ENCODE data around the gene PIEZO1. TPM values are rescaled to one million over a fixed set of nuclear protein-coding genes. Genes with fewer than 3 reads are reported as not detected.
A peak's percentile ranks its signal among the peaks of the same experiment; 100 is the strongest.

Gene PIEZO1
- total RNA-seq, 1 experiment from 2014 or later: 71.1 TPM

- Histone ChIP-seq H3T11ph (ENCODE audit: low read length) (no peak overlapping the region), H2BK12ac (ENCODE audit: insufficient read length, low read depth, low read length) (no peak overlapping the region), H4K8ac (replicated peaks; ENCODE audit: insufficient read length, low read depth, low read length) (no peak overlapping the region), H3K4me2 (ENCODE audit: insufficient read depth, insufficient read length, low read length) (no peak overlapping the region), H4K91ac (ENCODE audit: insufficient read length, low read depth, low read length) (no peak overlapping the region), H2BK120ac (ENCODE audit: low read depth, low read length, poor library complexity, severe bottlenecking) (no peak overlapping the region), H2BK15ac (ENCODE audit: low read depth, low read length) (no peak overlapping the region), H4K5ac (ENCODE audit: insufficient read length, low read depth, low read length) (no peak overlapping the region), H3K56ac (ENCODE audit: insufficient read length, low read depth, low read length) (no peak overlapping the region), H3K23ac (ENCODE audit: insufficient read length, low read depth, low read length) (no peak overlapping the region), H3K9me3 (ENCODE audit: control insufficient read depth, low read depth, low read length) (no peaks in the 10 kb centered on the region), H3K4ac (ENCODE audit: low read depth, low read length) (no peak overlapping the region), H3K14ac (ENCODE audit: insufficient read depth, low read length) (no peak overlapping the region), H2AFZ (ENCODE audit: low read length) (no peak overlapping the region), H2BK20ac (ENCODE audit: low read depth, low read length, poor library complexity, severe bottlenecking) (no peak overlapping the region), H4K20me1 (ENCODE audit: control insufficient read depth, insufficient read depth, insufficient read length) (no peaks in the 10 kb centered on the region), H3K4me1 (ENCODE audit: insufficient read depth, low read length) (no peaks in the 10 kb centered on the region), H3K18ac (ENCODE audit: insufficient read length, low read depth, low read length) (no peak overlapping the region), H3K79me1 (ENCODE audit: insufficient read depth, low read depth, low read length, poor library complexity, severe bottlenecking) (no peaks in the 10 kb centered on the region), H3K27ac (ENCODE audit: insufficient read length, low read depth, low read length) (no peak overlapping the region), H2AK5ac (ENCODE audit: insufficient read length, low read length) (no peak overlapping the region), H3K79me2 (ENCODE audit: insufficient read depth, low read length) (peaks cover 4% of the 10 kb centered on the region; the same call in 1 of the 2 replicates), H2BK5ac (ENCODE audit: insufficient read length, low read length) (no peak overlapping the region), H3K9ac (ENCODE audit: extremely low read depth, insufficient read length, low read length) (no peak overlapping the region), H3K23me2 (ENCODE audit: insufficient read length, low read depth, low read length, poor library complexity, severe bottlenecking) (no peaks in the 10 kb centered on the region), H3K27me3 (ENCODE audit: insufficient read depth, low read length) (no peaks in the 10 kb centered on the region)
- Mint-ChIP-seq H3K27ac (peak overlapping the region; percentile 68 to 94 (median 74); a peak in 4 of 7 replicates), H3K9me3 (no peaks in the 10 kb centered on the region), H3K27me3 (ENCODE audit: low read depth) (no peaks in the 10 kb centered on the region), H3K36me3 (ENCODE audit: insufficient read depth in 1 of 3, low read depth in 3 of 3) (no peaks in the 10 kb centered on the region), H3K4me3 (no peak overlapping the region), H3K4me1 (peaks cover 25 to 43% of the 10 kb centered on the region in 2 experiments)
- no peak for DNase-seq
- TF ChIP-seq, protein P1, sequence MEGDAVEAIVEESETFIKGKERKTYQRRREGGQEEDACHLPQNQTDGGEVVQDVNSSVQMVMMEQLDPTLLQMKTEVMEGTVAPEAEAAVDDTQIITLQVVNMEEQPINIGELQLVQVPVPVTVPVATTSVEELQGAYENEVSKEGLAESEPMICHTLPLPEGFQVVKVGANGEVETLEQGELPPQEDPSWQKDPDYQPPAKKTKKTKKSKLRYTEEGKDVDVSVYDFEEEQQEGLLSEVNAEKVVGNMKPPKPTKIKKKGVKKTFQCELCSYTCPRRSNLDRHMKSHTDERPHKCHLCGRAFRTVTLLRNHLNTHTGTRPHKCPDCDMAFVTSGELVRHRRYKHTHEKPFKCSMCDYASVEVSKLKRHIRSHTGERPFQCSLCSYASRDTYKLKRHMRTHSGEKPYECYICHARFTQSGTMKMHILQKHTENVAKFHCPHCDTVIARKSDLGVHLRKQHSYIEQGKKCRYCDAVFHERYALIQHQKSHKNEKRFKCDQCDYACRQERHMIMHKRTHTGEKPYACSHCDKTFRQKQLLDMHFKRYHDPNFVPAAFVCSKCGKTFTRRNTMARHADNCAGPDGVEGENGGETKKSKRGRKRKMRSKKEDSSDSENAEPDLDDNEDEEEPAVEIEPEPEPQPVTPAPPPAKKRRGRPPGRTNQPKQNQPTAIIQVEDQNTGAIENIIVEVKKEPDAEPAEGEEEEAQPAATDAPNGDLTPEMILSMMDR (conservative IDR thresholded peaks at IDR 0.05): no peak
- WGBS (ENCODE audit: extremely low coverage, insufficient read length, low lambda C conversion rate): no CpG with 5 or more reads among the region's 34 CpGs
Observed at GRCh38 chr16:88777471-88778270, 7.3 kb downstream of the PIEZO1 start.
